Karpas-422 (cell line): ENCODE measurements around the gene MED22. TPM values are rescaled to one million over a fixed set of nuclear protein-coding genes. Genes with fewer than 3 reads are reported as not detected.

Source experiments
- DNase-seq: peaks from one replicate; pipeline ENCODE4 v3.0.0-alpha.2; 2015
- H2AFZ ChIP-seq: fragments of 200-600 bp; sonication (generic); 2 replicates; pipeline ENCODE4 v1.6.1; 2014; ENCODE audit warnings: antibody characterized with exemption, low read length, mixed read lengths
- H3K27ac ChIP-seq: fragments of 200-600 bp; sonication (generic); 2 replicates; pipeline ENCODE4 v1.5.1; 2014; ENCODE audit warnings: mild to moderate bottlenecking, low read length, moderate library complexity
- H3K27me3 ChIP-seq: fragments of 200-600 bp; sonication (generic); 2 replicates; pipeline ENCODE4 v1.6.1; 2014; ENCODE audit warnings: low read length, mixed read lengths
- H3K36me3 ChIP-seq: fragments of 200-600 bp; sonication (generic); 2 replicates; pipeline ENCODE4 v1.6.1; 2014; ENCODE audit warnings: low read length, mixed read lengths; ENCODE audit not compliant: insufficient read depth
- H3K4me1 ChIP-seq: fragments of 200-600 bp; sonication (generic); 2 replicates; pipeline ENCODE4 v1.6.1; 2014; ENCODE audit warnings: mild to moderate bottlenecking, low read length, mixed read lengths
- H3K4me2 ChIP-seq: fragments of 200-600 bp; sonication (generic); 2 replicates; pipeline ENCODE4 v1.6.1; 2014; ENCODE audit warnings: low read length, low read depth, mild to moderate bottlenecking; ENCODE audit not compliant: poor library complexity, severe bottlenecking
- H3K4me3 ChIP-seq: fragments of 200-600 bp; sonication (generic); 2 replicates; pipeline ENCODE4 v1.5.1; 2014; ENCODE audit warnings: mild to moderate bottlenecking, antibody characterized with exemption, low read length, mixed read lengths
- H3K79me2 ChIP-seq: fragments of 200-600 bp; sonication (generic); 2 replicates; pipeline ENCODE4 v1.6.1; 2014; ENCODE audit warnings: mild to moderate bottlenecking, low read length, mixed read lengths
- H3K9ac ChIP-seq: fragments of 200-600 bp; sonication (generic); 2 replicates; pipeline ENCODE4 v1.6.0; 2014; ENCODE audit warnings: low read length
- H3K9me2 ChIP-seq: fragments of 200-600 bp; sonication (generic), shearing (Covaris generic); replicated peaks from 2 replicates; pipeline ENCODE4 v1.6.0; 2014; ENCODE audit warnings: mild to moderate bottlenecking, low read length, moderate library complexity; ENCODE audit not compliant: insufficient read depth
- H3K9me3 ChIP-seq: fragments of 300-700, 200-600 bp; sonication (generic); 2 replicates; pipeline ENCODE4 v1.6.1; 2014; ENCODE audit warnings: low read length, mixed read lengths
- H4K20me1 ChIP-seq: fragments of 200-600 bp; sonication (generic); 2 replicates; pipeline ENCODE4 v1.6.1; 2014; ENCODE audit warnings: mild to moderate bottlenecking, antibody characterized with exemption, low read length, low read depth; ENCODE audit not compliant: insufficient read depth
- total RNA-seq: library from RNA; depleted of rRNA; stranded (reverse); fragments of >200 nt; shearing (Covaris generic); gene quantifications from 2 replicates; pipeline ENCODE4 v1.2.3, GENCODE V29; 2014; ENCODE audit warnings: low replicate concordance

Gene MED22
- total RNA-seq, 1 experiment from 2014 or later = 13.6 TPM

DNA sequence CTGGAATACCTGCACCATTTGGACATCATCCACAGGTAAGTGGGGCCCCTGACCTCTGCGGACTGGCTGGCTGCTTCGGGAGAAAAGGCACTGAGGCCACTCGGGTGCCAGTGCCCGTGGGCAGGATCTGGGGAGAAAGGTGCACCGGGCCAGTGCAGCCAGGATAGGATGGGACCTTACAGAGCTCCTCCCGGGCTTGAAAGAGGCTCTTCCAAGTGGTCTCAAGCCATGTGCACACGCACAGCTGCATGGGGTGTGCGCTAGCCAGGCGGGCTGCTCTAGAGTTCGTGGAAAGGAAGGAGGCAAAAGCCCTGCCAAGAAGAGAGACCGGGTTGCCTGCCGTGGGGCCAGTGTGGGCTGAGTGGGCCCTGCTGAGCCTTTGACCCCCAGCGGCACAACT is 41.6 kb upstream of the MED22 start:
- Histone ChIP-seq H3K9me3 (no peaks in the 10 kb centered on the region), H3K4me3 (no peak overlapping the region), H3K9me2 (no peaks in the 10 kb centered on the region), H3K4me1 (no peaks in the 10 kb centered on the region), H2AFZ (no peak overlapping the region), H3K36me3 (no peaks in the 10 kb centered on the region), H3K9ac (no peak overlapping the region), H3K27ac (no peak overlapping the region), H3K79me2 (no peaks in the 10 kb centered on the region), H4K20me1 (no peaks in the 10 kb centered on the region), H3K4me2 (no peak overlapping the region), H3K27me3 (no peaks in the 10 kb centered on the region)
- DNase-seq = no peak

DNA sequence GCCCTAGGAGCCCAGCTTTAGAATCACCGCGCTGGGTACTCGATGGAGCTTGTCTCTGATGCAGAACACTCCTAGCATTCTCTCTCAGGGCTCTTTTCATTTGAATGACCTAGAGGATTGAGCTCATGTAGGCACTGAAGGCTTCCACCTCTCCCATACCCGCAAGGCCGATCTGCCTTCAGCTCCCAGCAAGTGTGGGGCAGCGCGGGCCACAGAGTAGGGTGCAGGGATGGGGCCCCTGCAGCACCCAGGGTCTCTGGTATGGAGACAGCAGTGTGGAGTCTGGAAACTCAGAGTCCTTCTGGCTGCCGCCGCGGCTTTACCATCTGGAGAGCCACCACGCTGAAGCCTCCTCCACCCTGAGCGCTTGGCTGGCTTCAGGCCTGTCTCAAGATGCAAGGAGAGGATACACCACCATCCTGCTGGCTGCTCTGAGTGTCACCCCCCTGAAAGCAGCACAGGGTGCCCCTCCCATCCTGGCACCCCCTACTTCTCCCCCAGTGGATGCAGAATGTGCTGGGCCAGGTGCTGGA is 41.2 kb upstream of the MED22 start:
- no peaks in the 10 kb centered on the region for H3K4me1 ChIP-seq
- H3K27me3 ChIP-seq = no peaks in the 10 kb centered on the region
- no peaks in the 10 kb centered on the region for H4K20me1 ChIP-seq
- H3K9me3 ChIP-seq = no peaks in the 10 kb centered on the region
- H2AFZ ChIP-seq = no peak overlapping the region
- H3K4me2 ChIP-seq = no peak overlapping the region
- H3K9ac ChIP-seq = no peak overlapping the region
- H3K79me2 ChIP-seq = no peaks in the 10 kb centered on the region
- H3K27ac ChIP-seq = no peak overlapping the region
- no peaks in the 10 kb centered on the region for H3K9me2 ChIP-seq
- H3K36me3 ChIP-seq = no peaks in the 10 kb centered on the region
- DNase-seq = no peak
- no peak overlapping the region for H3K4me3 ChIP-seq

- no peaks in the 10 kb centered on the region for H4K20me1 ChIP-seq
- no peaks in the 10 kb centered on the region for H3K36me3 ChIP-seq
- H3K4me1 ChIP-seq = no peaks in the 10 kb centered on the region
- no peak overlapping the region for H3K27ac ChIP-seq
- H3K9ac ChIP-seq = no peak overlapping the region
- H3K27me3 ChIP-seq = no peaks in the 10 kb centered on the region
- H3K9me2 ChIP-seq = no peaks in the 10 kb centered on the region
- DNase-seq = no peak
- no peak overlapping the region for H3K4me3 ChIP-seq
- H3K4me2 ChIP-seq = no peak overlapping the region
- H2AFZ ChIP-seq = no peak overlapping the region
- peaks cover 3% of the 10 kb centered on the region; the same call in 1 of the 2 replicates for H3K9me3 ChIP-seq
- no peaks in the 10 kb centered on the region for H3K79me2 ChIP-seq
Observed at GRCh38 chr9:133387680-133388079, 39.7 kb upstream of the MED22 start.

- Histone ChIP-seq H3K79me2 (no peaks in the 10 kb centered on the region), H3K36me3 (no peaks in the 10 kb centered on the region), H4K20me1 (no peaks in the 10 kb centered on the region), H3K4me1 (no peaks in the 10 kb centered on the region), H3K27me3 (no peaks in the 10 kb centered on the region), H2AFZ (no peak overlapping the region), H3K9me3 (peaks cover 4% of the 10 kb centered on the region; the same call in 1 of the 2 replicates), H3K9me2 (no peaks in the 10 kb centered on the region), H3K27ac (no peak overlapping the region), H3K9ac (no peak overlapping the region), H3K4me2 (no peak overlapping the region), H3K4me3 (no peak overlapping the region)
- DNase-seq = no peak
Observed at GRCh38 chr9:133386338-133386737, 38.4 kb upstream of the MED22 start.

DNA sequence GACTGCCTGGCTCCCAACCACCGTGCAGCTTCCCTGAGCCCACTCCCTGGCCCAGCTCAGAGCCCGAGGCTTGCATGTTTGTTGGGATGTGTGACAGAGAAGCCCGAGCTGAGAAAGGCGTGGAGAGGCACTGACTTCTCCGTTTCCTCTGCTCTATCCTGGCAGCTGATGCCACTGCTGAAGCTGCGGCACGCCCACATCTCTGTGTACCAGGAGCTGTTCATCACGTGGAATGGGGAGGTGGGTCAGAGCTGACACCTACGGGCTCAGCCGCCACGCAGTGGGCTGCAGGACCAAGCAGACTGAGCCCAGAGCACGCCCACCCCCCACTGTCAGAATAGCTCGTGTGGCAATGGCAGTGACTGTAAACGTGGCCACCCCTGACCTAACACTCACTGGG is 37.5 kb upstream of the MED22 start:
- H3K79me2 ChIP-seq = no peaks in the 10 kb centered on the region
- H2AFZ ChIP-seq = no peak overlapping the region
- no peak overlapping the region for H3K9ac ChIP-seq
- no peaks in the 10 kb centered on the region for H4K20me1 ChIP-seq
- no peaks in the 10 kb centered on the region for H3K4me1 ChIP-seq
- H3K27ac ChIP-seq = no peak overlapping the region
- peaks cover 4% of the 10 kb centered on the region; the same call in 1 of the 2 replicates for H3K9me3 ChIP-seq
- DNase-seq = no peak
- no peaks in the 10 kb centered on the region for H3K36me3 ChIP-seq
- H3K4me2 ChIP-seq = no peak overlapping the region
- H3K27me3 ChIP-seq = no peaks in the 10 kb centered on the region
- no peak overlapping the region for H3K4me3 ChIP-seq
- no peaks in the 10 kb centered on the region for H3K9me2 ChIP-seq

GRCh38 chr9:133384736-133385321 is 36.9 kb upstream of the MED22 start:
- Histone ChIP-seq H3K4me2 (no peak overlapping the region), H3K79me2 (no peaks in the 10 kb centered on the region), H3K36me3 (no peaks in the 10 kb centered on the region), H3K27ac (no peak overlapping the region), H3K27me3 (no peaks in the 10 kb centered on the region), H3K9me2 (no peaks in the 10 kb centered on the region), H4K20me1 (no peaks in the 10 kb centered on the region), H3K4me3 (no peak overlapping the region), H3K9ac (no peak overlapping the region), H3K4me1 (no peaks in the 10 kb centered on the region), H3K9me3 (peaks cover 4% of the 10 kb centered on the region; the same call in 1 of the 2 replicates), H2AFZ (no peak overlapping the region)
- no peak for DNase-seq

- Histone ChIP-seq H2AFZ (no peak overlapping the region), H3K9me2 (no peaks in the 10 kb centered on the region), H3K9me3 (peaks cover 4% of the 10 kb centered on the region; the same call in 1 of the 2 replicates), H3K4me3 (no peak overlapping the region), H3K9ac (no peak overlapping the region), H3K79me2 (no peaks in the 10 kb centered on the region), H4K20me1 (no peaks in the 10 kb centered on the region), H3K4me2 (no peak overlapping the region), H3K4me1 (no peaks in the 10 kb centered on the region), H3K27ac (no peak overlapping the region), H3K27me3 (peaks cover 2% of the 10 kb centered on the region; the same call in 1 of the 2 replicates), H3K36me3 (no peaks in the 10 kb centered on the region)
- no peak for DNase-seq
Observed at GRCh38 chr9:133383438-133383837, 35.5 kb upstream of the MED22 start.

DNA sequence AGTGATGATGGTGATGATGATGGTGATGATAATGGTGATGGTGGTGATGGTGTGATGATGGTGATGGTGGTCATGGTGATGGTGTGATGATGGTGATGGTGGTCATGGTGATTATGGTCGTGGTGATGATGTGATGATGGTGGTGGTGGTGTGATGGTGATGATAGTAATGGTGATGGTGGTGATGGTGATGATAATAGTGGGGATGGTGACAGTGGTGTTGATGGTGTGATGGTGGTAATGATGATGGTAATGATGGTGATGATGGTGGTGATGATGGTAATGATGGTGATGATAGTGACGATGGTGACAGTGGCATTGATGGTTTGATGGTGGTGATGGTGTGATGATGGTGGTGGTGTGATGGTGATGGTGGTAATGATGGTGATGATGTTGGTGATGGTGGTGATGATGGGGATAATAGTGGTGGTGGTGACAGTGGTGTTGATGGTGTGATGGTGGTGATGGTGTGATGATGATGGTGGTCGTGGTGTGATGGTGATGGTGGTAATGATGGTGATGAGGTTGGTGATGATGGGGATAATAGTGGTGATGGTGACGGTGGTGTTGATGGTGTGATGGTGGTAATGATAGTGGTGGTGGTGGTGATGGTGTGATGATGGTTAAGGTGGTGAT is 34.7 kb upstream of the MED22 start:
- H3K79me2 ChIP-seq = no peaks in the 10 kb centered on the region
- H3K4me3 ChIP-seq = no peak overlapping the region
- H3K27me3 ChIP-seq = peaks cover 8% of the 10 kb centered on the region; the same call in 1 of the 2 replicates
- H3K27ac ChIP-seq = no peak overlapping the region
- no peak for DNase-seq
- no peak overlapping the region for H3K9ac ChIP-seq
- no peaks in the 10 kb centered on the region for H4K20me1 ChIP-seq
- no peaks in the 10 kb centered on the region for H3K36me3 ChIP-seq
- no peaks in the 10 kb centered on the region for H3K9me2 ChIP-seq
- H3K4me1 ChIP-seq = peaks cover 6% of the 10 kb centered on the region
- peaks cover 4% of the 10 kb centered on the region; the same call in 1 of the 2 replicates for H3K9me3 ChIP-seq
- no peak overlapping the region for H3K4me2 ChIP-seq
- H2AFZ ChIP-seq = no peak overlapping the region
